ENCODE results near the gene CCDC57. TPM values are rescaled to one million over a fixed set of nuclear protein-coding genes. Genes with fewer than 3 reads are reported as not detected.

Gene CCDC57
- total and polyA plus RNA-seq, 2 of the 8 experiments (the other 6 are each of a cell fraction or from before 2014, with no cell fraction given) = 8.4 to 12.9 TPM

DNA sequence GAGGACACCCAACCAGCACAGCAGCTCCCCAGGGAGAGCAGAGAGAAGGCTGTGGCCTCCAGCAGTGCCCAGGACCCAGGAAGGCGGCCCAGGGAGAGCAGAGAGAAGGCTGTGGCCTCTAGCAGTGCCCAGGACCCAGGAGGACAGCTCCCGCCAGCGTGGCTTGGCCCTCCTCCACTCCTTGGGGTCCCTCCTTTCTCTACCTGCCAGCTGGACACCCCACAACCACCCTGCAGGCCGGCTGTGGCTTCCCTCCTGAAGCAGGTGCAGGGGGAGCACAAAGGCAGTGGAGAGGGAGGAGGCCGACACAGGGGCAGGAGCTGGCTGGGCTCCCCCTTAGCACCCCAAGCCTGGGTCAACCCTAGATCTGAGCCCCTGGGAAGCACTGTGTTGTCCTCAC is 60.5 kb downstream of the CCDC57 start:
- Histone ChIP-seq H3K79me2 (ENCODE audit: control insufficient read depth in 1 of 2, insufficient read depth in 2 of 2, low read length in 2 of 2) (no peaks in the 10 kb centered on the region), H3K79me1 (ENCODE audit: low read depth, low read length) (no peaks in the 10 kb centered on the region), H3K56ac (replicated peaks; ENCODE audit: insufficient read length, low read depth, low read length) (no peak overlapping the region), H2BK12ac (ENCODE audit: low read depth, low read length) (no peak overlapping the region), H3K14ac (ENCODE audit: insufficient read length) (no peak overlapping the region), H2AFZ (ENCODE audit: low read length) (no peak overlapping the region), H4K8ac (ENCODE audit: extremely low read depth, insufficient read depth, low read length) (peak overlapping the region; percentile 25; the same call in 1 of the 2 replicates), H3K27ac (ENCODE audit: low read depth, low read length) (no peak overlapping the region), H3K4me3 (ENCODE audit: extremely low read depth in 1 of 4, insufficient read depth in 2 of 4, low read depth in 3 of 4, low read length in 4 of 4) (no peak overlapping the region), H3K23ac (ENCODE audit: insufficient read length) (no peak overlapping the region), H2BK15ac (ENCODE audit: low read length) (no peak overlapping the region), H3K9me3 (ENCODE audit: insufficient read depth in 2 of 2, low read depth in 1 of 2, low read length in 1 of 2) (peaks cover 0 to 26% of the 10 kb centered on the region in 2 experiments; a peak in 2 of 4 replicates), H3K4ac (replicated peaks; ENCODE audit: insufficient read length, low read depth, low read length) (no peak overlapping the region), H4K20me1 (replicated peaks in 1 of 2; ENCODE audit: control insufficient read depth in 1 of 2, insufficient read depth in 2 of 2, low read length in 2 of 2) (peaks cover 2 to 18% of the 10 kb centered on the region in 2 experiments), H3K27me3 (replicated peaks in 1 of 4; ENCODE audit: control insufficient read depth in 3 of 4, extremely low read depth in 1 of 4, insufficient read depth in 3 of 4, low read length in 3 of 4) (no peaks in the 10 kb centered on the region), H4K5ac (ENCODE audit: insufficient read length, low read depth, low read length) (no peak overlapping the region), H2BK20ac (ENCODE audit: low read length) (no peak overlapping the region), H4K91ac (replicated peaks; ENCODE audit: insufficient read length, low read length) (no peak overlapping the region), H3K4me2 (ENCODE audit: insufficient read depth in 1 of 2, low read depth in 2 of 2, low read length in 2 of 2) (no peak overlapping the region), H2AK5ac (ENCODE audit: low read depth, low read length) (no peak overlapping the region), H2BK5ac (ENCODE audit: low read depth, low read length) (no peak overlapping the region), H3K18ac (ENCODE audit: extremely low read depth, low read length) (no peak overlapping the region), H3K4me1 (replicated peaks in 1 of 4; ENCODE audit: control insufficient read depth in 3 of 4, insufficient read depth in 4 of 4, low read length in 3 of 4) (no peaks in the 10 kb centered on the region), H3K9ac (replicated peaks in 1 of 4; ENCODE audit: extremely low read depth in 1 of 4, low read depth in 3 of 4, low read length in 3 of 4) (no peak overlapping the region), H3K23me2 (ENCODE audit: low read depth, low read length) (peaks cover 19% of the 10 kb centered on the region; the same call in 1 of the 2 replicates), H3K36me3 (ENCODE audit: control insufficient read depth in 2 of 4, insufficient read depth in 4 of 4, low read length in 3 of 4) (no peaks in the 10 kb centered on the region), H2BK120ac (replicated peaks; ENCODE audit: low read depth, low read length) (no peak overlapping the region)
- DNase-seq (ENCODE audit: low read depth in 1 of 2, low spot score in 2 of 2) (no peak), FAIRE-seq (no peak)
- WGBS, 2 experiments (ENCODE audit: extremely low coverage in 1 of 2, insufficient coverage in 1 of 2, insufficient read length in 1 of 2, insufficient replicate concordance in 2 of 2, low coverage in 1 of 2, low lambda C conversion rate in 2 of 2, missing lambda C conversion rate in 1 of 2) = 73% methylated on average over 4 of the region's 5 CpGs; no CpG with 5 or more reads in 1 of the 2 experiments
- ChIA-PET POLR2A (ENCODE audit: partially characterized antibody) (interaction anchor here (0.6 to 1.4 kb wide), 3 partner anchors 39 to 87 kb away, joined by 3 read pairs; partner anchors contain the start of gene DUS1L), CTCF (ENCODE audit: partially characterized antibody) (interaction anchor here (0.8 to 2.1 kb wide), 10 partner anchors 10 to 124 kb away, joined by 3 to 6 read pairs (median 3); no protein-coding TSS in a partner anchor)
- no peak for TF ChIP-seq PHF8 (conservative IDR thresholded peaks at IDR 0.05; ENCODE audit: low read depth, low read length)
- no peak for TF ChIP-seq RFX5 (IDR thresholded peaks at IDR 0.05; ENCODE audit: borderline replicate concordance, low read depth, low read length)
- TF ChIP-seq TBP (IDR thresholded peaks at IDR 0.05; ENCODE audit: low read depth, low read length) = no peak
- TF ChIP-seq SP2 (IDR thresholded peaks at IDR 0.05; ENCODE audit: low read length) = no peak
- no peak for TF ChIP-seq GABPA (IDR thresholded peaks at IDR 0.05; ENCODE audit: borderline replicate concordance, insufficient read depth, low read length)
- no peak for TF ChIP-seq POLR2AphosphoS5 (IDR thresholded peaks at IDR 0.05; ENCODE audit: low read depth, low read length)
- no peak for TF ChIP-seq CBX8 (IDR thresholded peaks at IDR 0.05; ENCODE audit: borderline replicate concordance, low read depth, low read length)
- TF ChIP-seq MAX (IDR thresholded peaks at IDR 0.05) = no peak
- TF ChIP-seq BACH1 (IDR thresholded peaks at IDR 0.05; ENCODE audit: low read length) = no peak
- no peak for TF ChIP-seq JUND (IDR thresholded peaks at IDR 0.05; ENCODE audit: low read length)
